ENCODE data around the gene SPATA18.

The SPATA18 gene

DNA sequence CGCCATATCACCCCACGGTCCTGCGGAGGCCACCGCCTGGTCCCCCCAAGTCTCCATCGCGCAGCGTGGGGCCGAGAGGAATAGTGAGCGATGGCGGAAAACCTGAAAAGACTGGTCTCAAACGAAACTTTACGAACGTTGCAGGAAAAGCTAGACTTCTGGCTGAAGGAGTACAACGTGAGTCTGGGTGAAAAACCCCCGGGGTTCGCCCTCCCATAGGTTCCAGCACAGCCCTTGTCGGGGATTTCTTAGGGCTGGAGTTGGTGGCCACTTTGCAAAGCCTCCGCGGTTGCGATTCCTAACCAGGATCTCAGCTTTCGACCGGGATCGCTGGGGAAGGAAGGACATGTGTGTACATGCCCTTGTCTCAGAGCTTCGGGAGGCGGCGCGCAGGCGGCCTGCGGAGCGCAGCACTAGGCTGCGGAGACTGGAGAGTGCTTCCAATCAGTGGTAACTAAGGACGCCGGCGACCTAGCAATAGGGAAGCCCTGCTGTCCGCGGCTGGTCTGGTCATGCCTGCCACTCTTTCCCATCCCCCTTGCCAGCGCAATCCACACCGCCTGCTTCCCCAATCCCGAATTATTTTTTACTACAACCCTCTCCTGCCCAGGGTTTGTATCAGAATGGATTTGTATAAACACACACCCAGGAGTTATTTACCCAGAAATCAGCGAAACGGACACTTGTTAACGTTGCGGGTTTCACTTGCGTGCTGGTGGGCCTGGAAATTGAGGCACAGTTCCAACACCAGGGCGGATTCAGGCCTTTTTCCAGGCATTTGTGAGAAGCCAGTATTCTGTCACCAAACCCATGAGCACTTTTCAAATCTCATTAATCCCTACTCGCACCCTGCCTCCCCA lies 741 bp downstream of the SPATA18 start:
- H3K36me3 ChIP-seq (ENCODE audit: insufficient read depth): no peaks in the 10 kb centered on the region
- H3K27me3 ChIP-seq (ENCODE audit: insufficient read depth, low read depth): no peaks in the 10 kb centered on the region
- no peak overlapping the region for H3K4me3 ChIP-seq (IDR thresholded peaks at IDR 0.05; ENCODE audit: insufficient read depth, low read depth, low read length)
- TF ChIP-seq, protein P1, sequence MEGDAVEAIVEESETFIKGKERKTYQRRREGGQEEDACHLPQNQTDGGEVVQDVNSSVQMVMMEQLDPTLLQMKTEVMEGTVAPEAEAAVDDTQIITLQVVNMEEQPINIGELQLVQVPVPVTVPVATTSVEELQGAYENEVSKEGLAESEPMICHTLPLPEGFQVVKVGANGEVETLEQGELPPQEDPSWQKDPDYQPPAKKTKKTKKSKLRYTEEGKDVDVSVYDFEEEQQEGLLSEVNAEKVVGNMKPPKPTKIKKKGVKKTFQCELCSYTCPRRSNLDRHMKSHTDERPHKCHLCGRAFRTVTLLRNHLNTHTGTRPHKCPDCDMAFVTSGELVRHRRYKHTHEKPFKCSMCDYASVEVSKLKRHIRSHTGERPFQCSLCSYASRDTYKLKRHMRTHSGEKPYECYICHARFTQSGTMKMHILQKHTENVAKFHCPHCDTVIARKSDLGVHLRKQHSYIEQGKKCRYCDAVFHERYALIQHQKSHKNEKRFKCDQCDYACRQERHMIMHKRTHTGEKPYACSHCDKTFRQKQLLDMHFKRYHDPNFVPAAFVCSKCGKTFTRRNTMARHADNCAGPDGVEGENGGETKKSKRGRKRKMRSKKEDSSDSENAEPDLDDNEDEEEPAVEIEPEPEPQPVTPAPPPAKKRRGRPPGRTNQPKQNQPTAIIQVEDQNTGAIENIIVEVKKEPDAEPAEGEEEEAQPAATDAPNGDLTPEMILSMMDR (conservative IDR thresholded peaks at IDR 0.05; ENCODE audit: low read depth, low read length): no peak
- H3K4me2 ChIP-seq: no peak overlapping the region
- H2AFZ ChIP-seq (ENCODE audit: low read depth): no peak overlapping the region
- no peak overlapping the region for H3K9ac ChIP-seq
- H3K27ac ChIP-seq: no peak overlapping the region
- H4K20me1 ChIP-seq (ENCODE audit: insufficient read depth): no peaks in the 10 kb centered on the region
- H3K79me2 ChIP-seq (ENCODE audit: insufficient read depth, low read depth): no peaks in the 10 kb centered on the region
- no peaks in the 10 kb centered on the region for H3K4me1 ChIP-seq (ENCODE audit: low read depth, poor library complexity, severe bottlenecking)

DNA sequence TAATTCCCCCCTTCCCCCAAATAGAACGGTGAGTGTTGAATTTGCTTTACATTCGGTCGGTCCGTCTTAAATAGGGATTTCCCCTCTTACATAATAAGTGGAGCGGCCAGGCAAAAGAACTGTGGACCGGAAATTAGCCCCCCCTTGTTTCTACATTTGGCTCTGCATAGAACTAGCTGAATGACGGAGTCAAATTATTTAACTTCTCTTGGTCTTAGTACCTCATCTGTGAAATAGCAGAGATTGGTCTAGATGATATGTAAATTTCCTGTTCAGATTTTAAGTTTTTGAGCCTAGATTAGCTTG lies 1.3 kb downstream of the SPATA18 start:
- Histone ChIP-seq H3K4me1 (ENCODE audit: low read depth, poor library complexity, severe bottlenecking) (no peaks in the 10 kb centered on the region), H2AFZ (ENCODE audit: low read depth) (no peak overlapping the region), H4K20me1 (ENCODE audit: insufficient read depth) (no peaks in the 10 kb centered on the region), H3K4me3 (IDR thresholded peaks at IDR 0.05; ENCODE audit: insufficient read depth, low read depth, low read length) (no peak overlapping the region), H3K4me2 (no peak overlapping the region), H3K79me2 (ENCODE audit: insufficient read depth, low read depth) (no peaks in the 10 kb centered on the region), H3K36me3 (ENCODE audit: insufficient read depth) (no peaks in the 10 kb centered on the region), H3K9ac (no peak overlapping the region), H3K27me3 (ENCODE audit: insufficient read depth, low read depth) (no peaks in the 10 kb centered on the region), H3K27ac (no peak overlapping the region)
- TF ChIP-seq, protein P1 (conservative IDR thresholded peaks at IDR 0.05; ENCODE audit: low read depth, low read length): no peak

DNA sequence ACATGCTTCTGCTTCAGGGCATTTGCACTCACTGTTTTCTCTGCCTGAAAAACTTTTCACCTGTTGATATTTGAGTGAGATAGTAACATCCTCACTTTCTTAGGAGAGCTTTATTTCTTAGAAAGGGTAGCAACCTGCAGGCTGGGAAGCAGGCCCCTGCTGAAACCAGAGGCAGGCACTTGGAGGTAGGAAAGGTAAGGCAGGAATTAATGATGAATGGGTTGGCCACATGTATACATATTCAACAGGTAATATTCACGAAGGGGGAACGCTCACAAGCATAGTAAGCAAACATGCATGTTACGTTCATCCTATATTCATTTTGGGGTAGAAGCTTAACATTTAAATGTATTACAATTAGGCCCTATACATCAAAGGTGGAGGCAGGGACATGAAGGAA lies 3.1 kb downstream of the SPATA18 start:
- no peak overlapping the region for H2AFZ ChIP-seq (ENCODE audit: low read depth)
- no peaks in the 10 kb centered on the region for H3K79me2 ChIP-seq (ENCODE audit: insufficient read depth, low read depth)
- TF ChIP-seq, protein P1 (conservative IDR thresholded peaks at IDR 0.05; ENCODE audit: low read depth, low read length): no peak
- H3K36me3 ChIP-seq (ENCODE audit: insufficient read depth): no peaks in the 10 kb centered on the region
- H3K27me3 ChIP-seq (ENCODE audit: insufficient read depth, low read depth): no peaks in the 10 kb centered on the region
- no peak overlapping the region for H3K9ac ChIP-seq
- no peak overlapping the region for H3K4me3 ChIP-seq (IDR thresholded peaks at IDR 0.05; ENCODE audit: insufficient read depth, low read depth, low read length)
- H3K27ac ChIP-seq: no peak overlapping the region
- no peaks in the 10 kb centered on the region for H4K20me1 ChIP-seq (ENCODE audit: insufficient read depth)
- H3K4me1 ChIP-seq (ENCODE audit: low read depth, poor library complexity, severe bottlenecking): no peaks in the 10 kb centered on the region
- no peak overlapping the region for H3K4me2 ChIP-seq

DNA sequence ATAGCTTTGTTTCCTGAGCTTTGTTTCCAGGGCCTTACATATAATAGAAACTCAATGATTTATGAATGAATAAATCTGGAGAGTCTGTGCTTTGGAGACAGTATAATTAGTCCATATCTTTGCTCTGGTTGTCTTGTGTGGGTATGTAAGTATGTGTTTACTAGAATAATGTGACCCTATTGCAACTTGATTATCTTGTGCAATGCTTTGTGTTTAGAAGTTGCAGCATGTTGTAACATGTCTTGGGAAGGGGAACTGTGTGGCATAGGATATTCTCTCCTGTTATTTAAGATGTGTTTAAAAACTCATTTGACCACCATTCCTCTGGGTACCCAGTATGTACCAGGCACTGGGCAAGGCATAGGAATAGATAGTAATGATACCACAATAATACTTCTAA lies 6.1 kb downstream of the SPATA18 start:
- H2AFZ ChIP-seq (ENCODE audit: low read depth): no peak overlapping the region
- H3K4me1 ChIP-seq (ENCODE audit: low read depth, poor library complexity, severe bottlenecking): no peaks in the 10 kb centered on the region
- TF ChIP-seq, protein P1 (conservative IDR thresholded peaks at IDR 0.05; ENCODE audit: low read depth, low read length): no peak
- H3K27me3 ChIP-seq (ENCODE audit: insufficient read depth, low read depth): no peaks in the 10 kb centered on the region
- no peaks in the 10 kb centered on the region for H3K36me3 ChIP-seq (ENCODE audit: insufficient read depth)
- H3K4me2 ChIP-seq: no peak overlapping the region
- no peaks in the 10 kb centered on the region for H3K79me2 ChIP-seq (ENCODE audit: insufficient read depth, low read depth)
- no peak overlapping the region for H3K27ac ChIP-seq
- H4K20me1 ChIP-seq (ENCODE audit: insufficient read depth): no peaks in the 10 kb centered on the region
- no peak overlapping the region for H3K9ac ChIP-seq
- no peak overlapping the region for H3K4me3 ChIP-seq (IDR thresholded peaks at IDR 0.05; ENCODE audit: insufficient read depth, low read depth, low read length)

Measured in KMS-11 (cell line).